Activated naive CD4-positive, alpha-beta T cell treated with Interleukin-2 at 50 U/mL for 16 hours (primary cell): ENCODE results near the gene POU2AF3.

Experiments
- DNase-seq: peaks from one replicate; pipeline ENCODE4 v3.0.0-alpha.2; 2020

POU2AF3 gene

GRCh38 chr11:111329306-111330204 lies 31.2 kb downstream of the POU2AF3 start:
- no peak for DNase-seq

DNA sequence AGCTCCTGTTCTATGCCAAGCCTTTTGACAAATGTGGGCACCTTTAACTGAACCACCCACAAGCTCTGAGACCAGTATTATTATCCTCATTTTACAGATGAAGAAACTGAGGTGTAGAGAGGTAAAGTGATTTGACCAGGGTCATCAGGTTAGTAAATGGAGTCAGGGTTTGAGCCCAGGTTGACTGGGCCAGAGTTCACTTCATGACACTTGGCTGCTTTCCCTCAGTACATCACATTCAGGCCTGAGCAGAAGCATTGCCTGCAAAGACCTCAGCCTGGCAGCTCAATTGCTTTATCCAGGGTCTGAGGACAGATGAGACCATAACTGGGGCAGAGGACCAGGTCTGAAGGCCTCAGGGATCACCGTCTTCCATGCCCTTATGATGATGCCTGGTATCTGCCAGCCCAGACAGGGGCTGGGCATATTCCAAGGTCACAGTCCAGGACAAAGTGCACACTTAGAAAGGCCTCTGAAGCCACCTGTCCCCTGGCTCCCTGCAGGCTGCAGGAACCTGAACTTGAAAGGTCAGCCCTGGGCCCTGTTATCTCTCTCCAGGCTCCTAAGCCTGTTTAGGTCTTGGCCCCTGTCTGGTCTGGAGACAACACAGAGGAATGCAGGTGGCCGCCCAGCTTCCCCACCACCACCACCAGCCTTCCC lies 32.0 kb downstream of the POU2AF3 start:
- no peak for DNase-seq

- no peak for DNase-seq
Observed at GRCh38 chr11:111331711-111332479, 33.5 kb downstream of the POU2AF3 start.

DNA sequence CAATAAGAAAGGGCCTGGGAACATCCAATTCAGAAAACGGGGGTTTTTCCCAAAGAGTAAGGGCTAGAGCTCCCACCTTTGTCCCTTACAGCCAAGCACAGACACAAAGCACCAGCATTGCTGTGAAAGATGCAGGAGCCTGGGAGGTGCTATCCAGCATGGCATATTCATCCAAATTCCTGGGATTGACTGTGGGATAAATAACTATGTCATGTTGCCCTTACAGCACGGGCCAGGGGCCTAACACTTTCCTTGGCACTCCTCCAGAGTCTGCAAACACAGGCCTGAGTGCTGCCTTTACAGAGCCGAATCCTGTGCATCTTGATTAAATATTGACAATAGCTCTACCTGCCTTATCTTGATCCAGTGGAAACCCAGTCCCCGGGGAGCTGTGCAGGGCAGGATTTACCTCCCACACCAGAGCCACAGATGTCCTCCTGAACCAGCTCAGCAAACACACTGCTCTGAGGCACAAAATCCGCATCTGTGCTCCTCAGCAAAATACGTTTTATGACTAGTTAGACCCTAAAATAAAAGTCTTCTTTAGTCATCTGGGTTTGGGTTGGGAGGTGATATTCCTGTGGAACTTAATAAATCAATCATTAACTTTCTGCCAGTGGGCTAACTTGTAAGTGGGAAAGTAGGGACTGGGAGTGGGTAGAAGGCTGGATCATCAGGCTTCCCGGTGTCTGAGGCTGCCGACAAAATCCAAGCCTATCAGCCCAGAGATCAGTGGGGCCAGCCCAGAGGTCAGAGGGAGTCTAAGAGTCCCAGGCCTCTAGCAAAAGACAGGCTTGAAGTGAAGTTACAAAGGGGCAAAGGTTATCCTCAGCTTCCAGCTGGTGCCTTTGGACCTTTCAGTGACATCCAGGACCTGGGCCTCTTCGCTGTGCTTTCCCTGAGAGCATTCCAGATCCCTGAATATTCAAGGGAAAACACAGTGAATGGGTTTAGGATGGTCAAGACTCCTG lies 36.5 kb downstream of the POU2AF3 start:
- DNase-seq, result no peak

GRCh38 chr11:111335549-111335948 lies 37.2 kb downstream of the POU2AF3 start:
- no peak for DNase-seq

DNA sequence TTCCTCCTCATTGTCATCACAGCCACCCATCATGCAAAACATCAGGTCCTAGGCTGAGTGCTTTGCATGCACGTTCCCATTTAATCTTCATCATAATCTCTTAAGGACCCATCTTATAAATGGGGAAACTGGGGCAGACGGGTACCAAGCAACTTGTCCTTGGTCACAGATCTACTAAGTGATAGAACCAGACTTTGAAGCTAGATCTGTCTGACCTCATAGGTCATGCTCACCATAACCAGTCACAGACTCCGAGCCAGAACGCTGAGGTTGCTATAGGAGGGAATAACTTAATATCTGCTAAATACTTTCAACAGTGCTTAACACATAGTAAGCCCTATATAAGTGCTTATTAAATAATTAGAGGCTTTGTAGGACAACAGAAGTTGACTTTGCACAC lies 37.7 kb downstream of the POU2AF3 start:
- DNase-seq, result no peak

- no peak for DNase-seq
Observed at GRCh38 chr11:111336582-111337256, 38.4 kb downstream of the POU2AF3 start.

DNA sequence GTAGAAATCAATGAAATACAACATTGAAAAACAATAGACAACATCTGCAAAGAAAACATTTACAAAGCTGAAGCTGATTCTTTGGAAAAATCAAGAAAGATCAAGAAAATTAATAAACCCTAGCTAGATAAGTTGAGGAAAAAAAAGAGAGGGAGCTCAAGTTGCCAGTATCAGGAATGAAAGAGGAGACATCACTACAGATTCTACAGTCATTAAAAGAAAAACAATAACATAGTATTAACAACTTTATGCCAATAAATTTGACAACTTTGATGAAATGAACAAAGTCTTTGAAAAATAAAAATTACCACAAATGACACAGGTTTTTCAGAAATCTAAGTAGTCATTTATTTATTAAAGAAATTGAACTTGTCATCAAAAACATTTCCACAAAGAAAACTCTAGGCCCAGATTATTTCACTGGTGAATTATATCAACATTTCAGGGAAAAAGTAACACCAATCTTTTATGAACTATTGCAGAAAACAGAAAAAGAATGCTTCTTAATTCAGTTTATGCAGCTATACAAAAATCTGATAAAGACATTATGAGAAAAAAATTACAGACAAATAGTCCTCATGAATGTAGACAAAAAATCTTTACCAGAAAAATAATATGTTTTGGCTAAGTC lies 41.5 kb downstream of the POU2AF3 start:
- no peak for DNase-seq

- no peak for DNase-seq
Observed at GRCh38 chr11:111342329-111342728, 44.0 kb downstream of the POU2AF3 start.

- DNase-seq, result no peak
Observed at GRCh38 chr11:111344032-111344431, 45.7 kb downstream of the POU2AF3 start.

DNA sequence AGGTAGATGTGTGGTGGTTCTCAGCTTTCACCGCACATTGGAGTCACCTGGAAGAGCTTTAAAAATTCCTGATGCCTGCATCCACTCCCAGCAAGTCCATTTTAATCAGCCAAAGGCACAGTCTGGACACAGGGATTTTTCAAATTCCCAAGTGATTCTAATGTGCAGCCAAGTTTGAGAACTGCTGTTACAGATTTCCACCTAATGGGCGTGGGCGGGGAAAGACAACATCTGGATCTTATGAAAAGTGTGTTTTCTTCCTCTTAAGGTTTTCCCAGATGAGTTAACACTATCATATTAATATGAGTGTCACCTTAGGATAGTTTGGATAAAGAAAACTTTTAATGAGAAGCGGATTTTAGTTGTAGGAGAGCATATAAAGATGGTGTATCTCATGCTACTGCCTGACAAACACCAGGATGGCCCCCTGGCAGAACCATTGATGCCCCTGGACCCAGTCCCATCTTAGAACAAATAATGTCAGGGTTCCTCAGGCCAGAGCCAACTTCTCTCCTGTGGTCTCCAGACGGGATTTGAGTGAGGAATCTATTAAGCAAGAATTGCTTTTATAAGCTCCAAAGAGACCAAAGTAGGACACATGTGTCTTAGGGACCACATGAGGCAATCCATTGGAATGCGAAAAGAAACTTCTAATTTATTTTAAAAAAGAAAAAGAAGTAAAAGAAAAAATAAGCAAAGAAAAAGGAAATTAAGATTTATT lies 48.8 kb downstream of the POU2AF3 start:
- no peak for DNase-seq

GRCh38 chr11:111347723-111348115 lies 49.4 kb downstream of the POU2AF3 start:
- no peak for DNase-seq

- no peak for DNase-seq
Observed at GRCh38 chr11:111348147-111348546, 49.8 kb downstream of the POU2AF3 start.

- no peak for DNase-seq
Observed at GRCh38 chr11:111349191-111349695, 50.9 kb downstream of the POU2AF3 start.

DNA sequence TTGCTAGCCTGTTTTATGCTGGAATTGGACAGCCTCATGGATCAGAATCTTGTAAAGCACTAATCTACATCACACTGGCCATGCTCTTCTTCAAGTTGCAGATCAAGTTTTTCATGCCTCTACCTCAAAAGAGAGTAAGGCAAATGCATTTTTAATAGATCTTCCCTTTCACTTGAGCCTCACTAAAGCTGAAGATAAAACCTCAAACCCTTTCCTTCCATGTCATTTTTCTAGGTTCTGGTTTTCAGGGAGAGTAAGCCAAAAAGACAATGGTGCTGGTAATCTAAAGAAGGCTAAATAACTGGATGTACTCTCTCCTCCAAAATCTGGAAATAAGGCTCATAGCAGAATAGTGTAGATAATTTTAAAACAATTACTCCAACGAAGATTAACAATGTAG lies 52.5 kb downstream of the POU2AF3 start:
- no peak for DNase-seq

GRCh38 chr11:111351374-111352055 lies 53.2 kb downstream of the POU2AF3 start:
- no peak for DNase-seq

DNA sequence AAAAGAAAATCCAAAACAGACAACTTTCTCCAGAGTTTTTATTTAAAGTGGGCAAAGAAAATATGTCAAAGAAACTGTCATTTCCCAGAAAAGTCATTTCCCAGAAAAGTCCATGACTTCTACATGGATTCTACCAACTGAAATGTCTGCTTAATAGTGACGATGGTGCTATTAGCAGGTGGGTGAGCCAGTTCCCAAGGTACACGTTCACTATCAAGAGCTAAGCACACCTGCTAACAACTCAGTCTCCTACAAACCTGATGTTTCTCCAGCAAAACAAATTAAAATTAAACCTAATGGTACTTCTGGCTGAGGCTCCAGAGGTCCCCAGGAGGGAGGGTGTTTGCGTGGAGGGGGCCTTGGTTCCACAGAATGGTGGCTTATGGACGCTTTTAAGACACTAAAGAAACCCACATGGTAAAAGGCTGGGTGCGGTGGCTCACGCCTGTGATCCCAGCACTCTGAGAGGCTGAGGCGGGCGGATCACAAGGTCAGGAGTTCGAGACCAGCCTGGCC lies 53.9 kb downstream of the POU2AF3 start:
- DNase-seq, result no peak

GRCh38 chr11:111352935-111353710 lies 54.8 kb downstream of the POU2AF3 start:
- no peak for DNase-seq
